Measurements from ENCODE around the gene FTO. TPM values are rescaled to one million over a fixed set of nuclear protein-coding genes. Genes with fewer than 3 reads are reported as not detected.

Gene FTO
- total RNA-seq, 4 donors from 2014 or later = 125 to 182 (median 164) TPM

DNA sequence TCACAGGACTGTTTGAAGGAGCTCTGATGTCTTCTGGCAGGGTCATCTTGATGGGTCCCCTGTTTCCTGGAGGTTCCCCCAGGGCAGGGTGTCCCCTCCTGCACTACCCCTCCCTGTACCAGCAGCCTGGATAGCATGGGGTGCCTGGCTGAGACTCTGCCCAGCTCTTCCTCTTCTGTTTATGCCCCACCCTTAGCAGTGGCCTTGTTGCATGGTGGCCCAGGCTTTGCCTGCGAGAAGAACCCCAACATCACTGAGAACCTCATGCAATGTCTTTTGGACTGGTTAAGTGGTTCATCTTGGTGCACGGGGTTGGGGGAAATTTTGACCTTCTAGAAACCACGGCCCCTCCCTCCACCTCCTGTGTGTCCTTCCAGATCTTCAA, 460.8 kb downstream of the FTO start:
- TF ChIP-seq CTCF (IDR thresholded peaks at IDR 0.05) (no peak), POLR2A (IDR thresholded peaks at IDR 0.05) (no peak)
- 93 to 95% methylated on average over 3 of the region's 3 CpGs for WGBS, 2 donors

DNA sequence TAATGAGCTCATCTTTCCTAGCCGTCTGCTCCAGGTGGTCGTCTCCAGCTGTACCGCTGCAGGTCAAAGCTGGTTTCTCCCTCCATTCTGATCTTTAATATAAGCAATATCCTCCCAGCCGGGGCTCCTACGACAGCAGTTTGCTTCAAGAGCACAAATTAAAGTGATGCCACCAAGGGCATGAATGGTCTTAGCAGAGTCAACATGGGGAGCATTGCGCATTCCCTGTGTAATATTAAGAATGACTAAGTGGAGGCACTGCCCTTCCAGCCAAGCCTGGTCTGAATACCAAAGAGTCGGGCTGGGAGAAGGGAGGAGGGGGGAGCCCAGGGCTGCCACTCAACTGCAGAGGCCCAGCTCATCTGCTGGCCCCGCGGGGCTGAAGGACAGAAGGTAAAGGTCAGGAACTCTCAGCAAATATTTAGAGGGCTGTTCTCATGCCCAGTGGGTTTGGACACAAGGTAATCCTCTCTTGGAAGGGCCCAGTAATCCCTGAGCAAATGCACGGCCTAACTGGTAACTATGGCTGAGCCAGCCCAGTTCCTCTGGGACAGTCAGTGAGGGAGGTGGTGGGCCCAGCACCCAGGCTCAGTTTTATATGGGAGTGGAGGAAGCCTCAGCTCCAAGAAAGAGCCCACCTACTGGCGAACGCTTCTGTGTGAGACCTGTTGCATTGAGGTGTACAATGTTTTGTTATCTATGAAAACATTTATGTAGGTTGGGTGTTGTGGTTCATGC, 461.4 kb downstream of the FTO start:
- WGBS, 2 donors = 79 to 82% methylated on average over 9 to 12 of the region's 12 CpGs
- Histone ChIP-seq H3K9me3 (no peaks in the 10 kb centered on the region), H3K27me3 (no peaks in the 10 kb centered on the region), H3K4me3 (replicated peaks in 1 of 3) (no peak overlapping the region), H3K4me1 (no peaks in the 10 kb centered on the region), H3K36me3 (no peaks in the 10 kb centered on the region), H3K27ac (no peak overlapping the region)
- intact Hi-C loops (cut with DNase I) = no loop called here
- TF ChIP-seq POLR2A (IDR thresholded peaks at IDR 0.05) (no peak), CTCF (IDR thresholded peaks at IDR 0.05) (no peak)
- no peak for DNase-seq

More for the DNA sequence above, 460.8 kb downstream of the FTO start:
- no peak for DNase-seq
- intact Hi-C loops (cut with DNase I) = no loop called here
- no peak overlapping the region for H3K27ac ChIP-seq
- H3K9me3 ChIP-seq = no peaks in the 10 kb centered on the region
- H3K4me1 ChIP-seq = no peaks in the 10 kb centered on the region
- no peak overlapping the region for H3K4me3 ChIP-seq (replicated peaks in 1 of 3)
- no peaks in the 10 kb centered on the region for H3K36me3 ChIP-seq
- H3K27me3 ChIP-seq = no peaks in the 10 kb centered on the region

DNA sequence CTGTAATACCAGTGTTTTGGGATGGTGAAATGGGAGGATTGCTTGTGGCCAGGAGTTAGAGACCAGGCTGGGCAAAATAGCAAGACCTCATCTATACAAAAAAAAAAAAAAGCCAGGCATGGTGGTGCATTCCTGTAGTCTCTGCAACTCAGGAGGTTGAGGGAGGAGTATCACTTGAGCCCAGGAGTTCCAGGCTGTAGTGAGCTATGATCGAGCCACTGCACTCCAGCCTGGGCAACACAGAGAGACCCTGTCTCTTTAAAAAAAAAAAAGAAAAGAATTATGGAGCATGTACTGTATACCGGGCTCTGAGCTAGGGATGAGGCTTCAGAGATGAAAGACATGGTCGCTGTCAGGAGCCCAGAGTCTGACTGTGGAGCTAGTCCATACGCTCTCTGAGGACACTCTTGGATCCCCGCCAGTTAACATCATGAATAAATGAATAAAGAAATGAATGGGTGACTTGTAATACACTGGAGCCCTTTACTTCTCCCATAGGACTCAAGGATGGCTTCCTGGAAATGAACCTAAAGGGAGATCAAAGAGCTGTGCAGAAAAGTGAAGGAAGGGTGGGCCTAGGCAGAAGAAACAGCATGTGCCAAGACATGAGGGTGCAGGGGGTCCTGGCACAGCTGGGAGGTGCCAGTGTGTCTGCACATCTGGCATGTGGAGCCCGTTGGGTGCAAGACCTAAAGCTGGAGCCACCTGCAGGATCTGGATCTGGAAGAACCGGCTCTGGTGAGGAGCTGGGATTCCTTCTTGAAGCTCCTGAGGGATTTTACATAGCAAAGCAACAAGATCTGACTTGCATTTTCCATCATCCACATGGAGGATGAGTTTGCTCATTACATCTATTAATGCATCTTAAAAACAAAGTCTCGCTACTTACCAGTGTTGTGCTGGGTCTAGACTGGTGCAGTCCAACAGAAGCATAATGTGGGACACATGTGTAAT, 462.2 kb downstream of the FTO start:
- Histone ChIP-seq H3K27me3 (no peaks in the 10 kb centered on the region), H3K9me3 (no peaks in the 10 kb centered on the region), H3K27ac (no peak overlapping the region), H3K36me3 (no peaks in the 10 kb centered on the region), H3K4me3 (replicated peaks in 1 of 3) (no peak overlapping the region), H3K4me1 (no peaks in the 10 kb centered on the region)
- intact Hi-C loops (cut with DNase I) = no loop called here
- TF ChIP-seq POLR2A (IDR thresholded peaks at IDR 0.05) (no peak), CTCF (IDR thresholded peaks at IDR 0.05) (no peak)
- 80 to 87% methylated on average over 8 of the region's 8 CpGs for WGBS, 2 donors
- DNase-seq = no peak

GRCh38 chr16:54169112-54169511, 465.2 kb downstream of the FTO start:
- WGBS, 2 donors = 92 to 93% methylated on average over 5 of the region's 5 CpGs
- H3K9me3 ChIP-seq = no peaks in the 10 kb centered on the region
- H3K36me3 ChIP-seq = no peaks in the 10 kb centered on the region
- TF ChIP-seq CTCF (IDR thresholded peaks at IDR 0.05) (no peak), POLR2A (IDR thresholded peaks at IDR 0.05) (no peak)
- no peak for DNase-seq
- no peak overlapping the region for H3K4me3 ChIP-seq (replicated peaks in 1 of 3)
- no peak overlapping the region for H3K27ac ChIP-seq
- H3K4me1 ChIP-seq = no peaks in the 10 kb centered on the region
- intact Hi-C loops (cut with DNase I) = no loop called here
- no peaks in the 10 kb centered on the region for H3K27me3 ChIP-seq

All from thyroid gland (tissue), 4 donors.